Measurements from ENCODE around the gene OGDH. TPM values are rescaled to one million over a fixed set of nuclear protein-coding genes. Genes with fewer than 3 reads are reported as not detected.

The OGDH gene
- total and polyA plus RNA-seq, 10 of the 15 experiments (the other 5 are each of a cell fraction or from before 2014, with no cell fraction given), result 4.1 to 103 (median 48.4) TPM

- no peak for TF ChIP-seq BCLAF1 (IDR thresholded peaks at IDR 0.05)
- TF ChIP-seq GABPA (IDR thresholded peaks at IDR 0.05; ENCODE audit: low read depth), result no peak
Observed at GRCh38 chr7:44661233-44661632, 54.8 kb downstream of the OGDH start (continued).

GRCh38 chr7:44664780-44665461 lies 58.5 kb downstream of the OGDH start:
- peaks cover 3% of the 10 kb centered on the region; the same call in 1 of the 2 replicates for H3K4me1 ChIP-seq (ENCODE audit: control insufficient read depth, insufficient read depth, low read length)
- no peak overlapping the region for H3K4me2 ChIP-seq (ENCODE audit: control insufficient read depth, insufficient read depth)
- ChIA-PET RAD21 (ENCODE audit: unreplicated experiment) (no interaction called here), SMC1A (ENCODE audit: uncharacterized antibody, unreplicated experiment) (interaction anchor here (1.5 kb wide), 1 partner anchor 48 kb away, joined by 3 read pairs; no protein-coding TSS in a partner anchor), CTCF (interaction anchor here (0.6 kb wide), 1 partner anchor 29 kb away, joined by 3 read pairs; no protein-coding TSS in a partner anchor), POLR2A (interaction anchor here (0.7 kb wide), 1 partner anchor 27 kb away, joined by 3 read pairs; no protein-coding TSS in a partner anchor)
- no peaks in the 10 kb centered on the region for H3K27me3 ChIP-seq (replicated peaks in 1 of 2; ENCODE audit: control insufficient read depth in 2 of 2, insufficient read depth in 2 of 2, low read length in 1 of 2)
- peaks cover 5 to 13% of the 10 kb centered on the region in 2 experiments; a peak in 3 of 4 replicates for H3K36me3 ChIP-seq (ENCODE audit: control insufficient read depth in 2 of 2, insufficient read depth in 2 of 2, low read length in 1 of 2)
- in situ Hi-C loops (cut with MboI), result no loop called here
- peaks cover 8% of the 10 kb centered on the region; the same call in 2 of the 3 replicates for H3K9me3 ChIP-seq (replicated peaks; ENCODE audit: control insufficient read depth, insufficient read depth, low read length)
- H3K79me2 ChIP-seq (ENCODE audit: control insufficient read depth, insufficient read depth, low read length), result no peaks in the 10 kb centered on the region
- DNase-seq (ENCODE audit: low read depth, low spot score) (no peak), FAIRE-seq (no peak), ATAC-seq (no peak)
- WGBS (ENCODE audit: insufficient coverage, insufficient replicate concordance, low lambda C conversion rate, missing lambda C conversion rate), result 97% methylated on average over 4 of the region's 4 CpGs
- H4K20me1 ChIP-seq (ENCODE audit: control insufficient read depth, insufficient read depth), result no peaks in the 10 kb centered on the region
- H3K4me3 ChIP-seq, result no peak overlapping the region
- H3K9ac ChIP-seq (ENCODE audit: control insufficient read depth, insufficient read depth, low read length), result no peak overlapping the region
- BruUV-seq (replicated peaks), result no TSS peak
- no peak overlapping the region for H3K27ac ChIP-seq (ENCODE audit: control insufficient read depth, insufficient read depth)
- intact Hi-C loops (cut with micrococcal nuclease; ENCODE audit: unreplicated experiment), result no loop called here
- H2AFZ ChIP-seq (ENCODE audit: control insufficient read depth, low read depth, low read length), result no peak overlapping the region
- TF ChIP-seq POLR2AphosphoS5 (IDR thresholded peaks at IDR 0.05; ENCODE audit: low read length) (no peak), RUNX3 (IDR thresholded peaks at IDR 0.05; ENCODE audit: low read length) (no peak), NR2C1 (IDR thresholded peaks at IDR 0.05) (no peak), SKIL (IDR thresholded peaks at IDR 0.05; ENCODE audit: low read depth, poor library complexity, severe bottlenecking) (no peak), TBL1XR1 (IDR thresholded peaks at IDR 0.05; ENCODE audit: low read depth, low read length) (no peak), BCLAF1 (IDR thresholded peaks at IDR 0.05) (no peak), ZNF622 (IDR thresholded peaks at IDR 0.05) (no peak), MYB (IDR thresholded peaks at IDR 0.05; ENCODE audit: borderline replicate concordance, low read depth, low read length) (no peak), CREM (IDR thresholded peaks at IDR 0.05; ENCODE audit: low read depth) (no peak)
